ENCODE data around the gene HS1BP3. TPM values are rescaled to one million over a fixed set of nuclear protein-coding genes. Genes with fewer than 3 reads are reported as not detected.

Gene HS1BP3
- total RNA-seq, 1 donor from 2014 or later = 12.4 TPM

DNA sequence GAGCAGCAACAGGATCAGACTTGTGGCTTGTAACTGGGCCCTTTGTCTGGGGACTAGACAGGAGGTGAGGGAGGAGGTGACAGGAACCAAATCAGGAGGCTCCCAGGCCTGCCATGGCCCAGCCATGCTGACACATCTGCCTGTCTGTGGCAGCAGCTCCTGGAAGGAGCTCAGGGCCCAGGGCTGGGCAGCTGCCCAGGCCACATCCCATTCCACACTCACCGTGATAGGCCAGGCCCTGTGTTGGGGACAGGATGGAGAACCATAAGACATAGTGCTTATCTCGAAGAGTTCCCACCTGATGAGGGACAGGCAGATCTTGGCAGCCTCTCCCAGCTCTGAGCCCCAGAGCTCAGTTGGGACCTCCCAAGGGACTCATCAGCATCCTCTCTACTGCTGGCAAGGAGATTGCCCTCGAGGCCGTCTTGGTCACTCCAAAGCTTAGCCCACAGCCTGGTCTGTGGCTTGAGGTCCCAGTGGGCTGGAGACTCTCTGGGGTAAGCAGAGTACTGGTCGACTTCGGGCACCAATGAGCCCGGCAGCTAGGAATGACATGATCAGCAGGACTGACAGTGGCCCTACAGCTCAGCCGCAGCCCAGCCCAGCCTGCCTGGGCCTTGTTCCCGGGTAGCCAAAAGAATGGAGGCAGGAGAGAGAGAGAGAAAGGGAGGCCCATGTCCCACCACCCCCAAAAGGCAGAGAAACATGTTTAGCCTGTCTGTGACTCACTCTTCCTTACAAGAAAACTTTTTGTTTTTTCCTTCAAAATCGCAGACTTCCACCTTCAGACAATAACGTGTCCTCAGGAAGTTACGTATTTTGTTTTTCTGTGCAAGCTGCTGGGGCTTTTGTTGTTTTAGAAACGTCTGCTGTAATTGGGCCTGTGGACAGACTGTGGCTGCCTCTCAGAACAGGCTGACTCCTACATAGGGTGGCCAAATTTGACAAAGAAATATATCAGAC is 82.1 kb downstream of the HS1BP3 start:
- peak; percentile 66 for ATAC-seq

GRCh38 chr2:20567926-20568179 is 83.0 kb downstream of the HS1BP3 start:
- no peak for ATAC-seq

Other genes with a start within 250 kb of the HS1BP3 start
- 32.0 TPM for gene RHOB, start 204.0 kb downstream of the HS1BP3 start, total RNA-seq
- gene GDF7, start 16.0 kb upstream of the HS1BP3 start, total RNA-seq = 0.32 TPM
- 10.8 TPM for gene LDAH, start 172.0 kb upstream of the HS1BP3 start, total RNA-seq